Kidney (tissue), 14 donors: Measurements from ENCODE around the gene POU4F1. TPM values are rescaled to one million over a fixed set of nuclear protein-coding genes. Genes with fewer than 3 reads are reported as not detected.

Experiments used
- DNase-seq, 5 donors: peaks; one replicate each; pipeline ENCODE4 v3.0.0-alpha.2; 2013 to 2020
- FAIRE-seq: peaks from 2 replicates; lab custom pipeline; 2012; peaks lifted over from hg19 to GRCh38; lab: Jason Lieb, UNC
- H3K27ac ChIP-seq, 2 donors: one replicate each; pipeline ENCODE4 v1.7.0; 2013; ENCODE audit warnings: low read depth in 2 of 2, low read length in 2 of 2, inconsistent platforms in 1 of 2
- H3K27me3 ChIP-seq: one replicate; pipeline ENCODE4 v1.7.1; 2013; ENCODE audit warnings: low read length, inconsistent platforms; ENCODE audit not compliant: control insufficient read depth, insufficient read depth
- H3K36me3 ChIP-seq, 3 donors: one replicate each; pipeline versions ENCODE4 v1.7.0 to v1.7.1; 2013; ENCODE audit warnings: low read length in 3 of 3, control low read depth in 1 of 3, inconsistent platforms in 1 of 3; ENCODE audit not compliant: insufficient read depth in 3 of 3, control insufficient read depth in 2 of 3
- H3K4me1 ChIP-seq, 3 donors: one replicate each; pipeline versions ENCODE4 v1.7.0 to v1.7.1; 2013; ENCODE audit warnings: low read length in 3 of 3, inconsistent platforms in 1 of 3, low read depth in 1 of 3; ENCODE audit not compliant: control insufficient read depth in 2 of 3, insufficient read depth in 2 of 3
- H3K4me3 ChIP-seq, 3 donors: one replicate each; pipeline versions ENCODE4 v1.7.0 to v1.8.1; 2013; ENCODE audit warnings: low read length in 3 of 3, control low read depth in 1 of 3, inconsistent platforms in 1 of 3
- H3K9ac ChIP-seq, 3 donors: one replicate each; pipeline versions ENCODE4 v1.7.0 to v1.7.1; 2013; ENCODE audit warnings: low read length in 3 of 3, control low read depth in 1 of 3, inconsistent platforms in 1 of 3
- H3K9me3 ChIP-seq, 3 donors: one replicate each; pipeline versions ENCODE4 v1.7.0 to v1.7.1; 2013; ENCODE audit warnings: low read length in 3 of 3, control low read depth in 1 of 3, inconsistent platforms in 1 of 3; ENCODE audit not compliant: control insufficient read depth in 2 of 3, insufficient read depth in 1 of 3
- intact Hi-C: fragments of 100-400 bp; cut with DNase I; formaldehyde crosslinking; loops from one replicate; pipeline ENCODE4 v1.11.1; 2022
- polyA plus RNA-seq: library from polyadenylated mRNA; stranded (reverse); fragments of 350-450 nt; fragmentation: Illumina TruSeq; extraction: RNeasy Lipid Tissue Mini Kit (QIAGEN cat#74804); gene quantifications from one replicate; pipeline ENCODE4 v1.2.3, GENCODE V29; 2014; ENCODE audit warnings: low read depth, low replicate concordance; ENCODE audit not compliant: insufficient read depth
- total RNA-seq: library from RNA; stranded (reverse); fragmentation: NEBNext Ultra II Directional; extraction: Animal tissue kit (Norgen Biotek cat#: 25700); gene quantifications from one replicate; pipeline ENCODE4 v1.2.1, GENCODE V29; 2021
- TF ChIP-seq, protein P1 (sequence below): IDR thresholded peaks from 3 replicates; pipeline ENCODE4 v1.5.1; 2012; ENCODE audit warnings: mild to moderate bottlenecking, moderate library complexity, borderline replicate concordance; ENCODE audit not compliant: insufficient read depth; ENCODE audit errors: extremely low read depth
- donor health status: control.
- donor health status: control.
- donor health status: control.
- donor health status: control.
- donor health status: control.
- donor health status: DM: yes; HTN: yes; CAD: no.
- donor health status: Normal renal cell carcinoma (clear cell type).

Gene POU4F1
- total and polyA plus RNA-seq, 2 donors from 2014 or later, result not detected

DNA sequence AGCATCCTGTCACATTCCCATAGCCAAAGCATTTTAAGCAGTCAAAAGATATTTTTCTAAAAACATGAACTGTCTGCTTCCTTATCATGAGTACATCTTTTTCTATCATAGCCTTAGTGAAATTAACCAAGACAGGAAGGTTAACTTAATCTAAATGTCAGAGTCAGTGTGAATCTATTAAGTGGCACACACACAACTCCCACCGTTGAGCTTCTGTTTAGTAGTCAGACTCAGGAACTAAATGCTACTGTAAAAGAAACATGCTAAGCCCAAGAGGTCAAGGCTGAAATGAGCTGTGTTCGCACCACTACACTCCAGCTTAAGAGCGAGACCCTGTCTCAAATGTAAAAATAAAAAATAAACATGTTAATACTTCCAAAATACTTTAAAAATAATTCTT lies 7.7 kb upstream of the POU4F1 start:
- FAIRE-seq, result no peak
- Histone ChIP-seq H3K9ac (no peak overlapping the region), H3K27ac (no peak overlapping the region), H3K9me3 (no peaks in the 10 kb centered on the region), H3K27me3 (peaks cover 43% of the 10 kb centered on the region), H3K4me3 (no peak overlapping the region), H3K36me3 (no peaks in the 10 kb centered on the region), H3K4me1 (peaks cover 0 to 12% (median 0%) of the 10 kb centered on the region in 3 donors)
- TF ChIP-seq, protein P1, sequence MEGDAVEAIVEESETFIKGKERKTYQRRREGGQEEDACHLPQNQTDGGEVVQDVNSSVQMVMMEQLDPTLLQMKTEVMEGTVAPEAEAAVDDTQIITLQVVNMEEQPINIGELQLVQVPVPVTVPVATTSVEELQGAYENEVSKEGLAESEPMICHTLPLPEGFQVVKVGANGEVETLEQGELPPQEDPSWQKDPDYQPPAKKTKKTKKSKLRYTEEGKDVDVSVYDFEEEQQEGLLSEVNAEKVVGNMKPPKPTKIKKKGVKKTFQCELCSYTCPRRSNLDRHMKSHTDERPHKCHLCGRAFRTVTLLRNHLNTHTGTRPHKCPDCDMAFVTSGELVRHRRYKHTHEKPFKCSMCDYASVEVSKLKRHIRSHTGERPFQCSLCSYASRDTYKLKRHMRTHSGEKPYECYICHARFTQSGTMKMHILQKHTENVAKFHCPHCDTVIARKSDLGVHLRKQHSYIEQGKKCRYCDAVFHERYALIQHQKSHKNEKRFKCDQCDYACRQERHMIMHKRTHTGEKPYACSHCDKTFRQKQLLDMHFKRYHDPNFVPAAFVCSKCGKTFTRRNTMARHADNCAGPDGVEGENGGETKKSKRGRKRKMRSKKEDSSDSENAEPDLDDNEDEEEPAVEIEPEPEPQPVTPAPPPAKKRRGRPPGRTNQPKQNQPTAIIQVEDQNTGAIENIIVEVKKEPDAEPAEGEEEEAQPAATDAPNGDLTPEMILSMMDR, result no peak
- DNase-seq, result no peak
- intact Hi-C loops, result no loop called here

DNA sequence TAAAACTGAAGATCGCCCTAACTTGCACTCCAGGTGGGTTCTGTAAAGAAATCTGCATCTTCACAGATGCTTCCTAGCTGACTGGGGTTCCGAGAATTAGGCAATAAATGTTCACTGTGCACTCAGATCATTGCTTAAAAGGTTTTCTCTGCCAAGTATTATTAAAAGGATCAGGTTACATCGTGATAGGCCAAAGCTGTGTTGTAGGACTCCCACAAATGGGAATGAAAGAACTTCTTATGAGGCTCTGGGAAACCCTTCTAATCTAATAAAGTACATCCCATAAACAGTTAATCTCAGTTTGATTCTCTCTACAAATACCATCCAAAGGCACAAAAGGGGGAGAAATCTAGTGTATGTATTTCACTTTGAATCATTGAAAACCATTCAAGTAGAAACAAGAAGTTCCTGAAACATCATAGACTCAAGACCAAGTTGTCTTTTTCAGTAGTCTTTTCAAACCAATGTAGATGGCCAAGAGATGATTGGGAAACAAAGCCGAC lies 7.1 kb upstream of the POU4F1 start:
- no peak overlapping the region for H3K9ac ChIP-seq
- no peak overlapping the region for H3K4me3 ChIP-seq
- no peak overlapping the region for H3K27ac ChIP-seq
- H3K27me3 ChIP-seq, result peaks cover 48% of the 10 kb centered on the region
- FAIRE-seq, result no peak
- intact Hi-C loops, result no loop called here
- H3K36me3 ChIP-seq, result no peaks in the 10 kb centered on the region
- TF ChIP-seq, protein P1, result no peak
- H3K9me3 ChIP-seq, result no peaks in the 10 kb centered on the region
- peaks cover 0 to 12% (median 0%) of the 10 kb centered on the region in 3 donors for H3K4me1 ChIP-seq
- DNase-seq, result peak in 1 of 5 donors; percentile 59

DNA sequence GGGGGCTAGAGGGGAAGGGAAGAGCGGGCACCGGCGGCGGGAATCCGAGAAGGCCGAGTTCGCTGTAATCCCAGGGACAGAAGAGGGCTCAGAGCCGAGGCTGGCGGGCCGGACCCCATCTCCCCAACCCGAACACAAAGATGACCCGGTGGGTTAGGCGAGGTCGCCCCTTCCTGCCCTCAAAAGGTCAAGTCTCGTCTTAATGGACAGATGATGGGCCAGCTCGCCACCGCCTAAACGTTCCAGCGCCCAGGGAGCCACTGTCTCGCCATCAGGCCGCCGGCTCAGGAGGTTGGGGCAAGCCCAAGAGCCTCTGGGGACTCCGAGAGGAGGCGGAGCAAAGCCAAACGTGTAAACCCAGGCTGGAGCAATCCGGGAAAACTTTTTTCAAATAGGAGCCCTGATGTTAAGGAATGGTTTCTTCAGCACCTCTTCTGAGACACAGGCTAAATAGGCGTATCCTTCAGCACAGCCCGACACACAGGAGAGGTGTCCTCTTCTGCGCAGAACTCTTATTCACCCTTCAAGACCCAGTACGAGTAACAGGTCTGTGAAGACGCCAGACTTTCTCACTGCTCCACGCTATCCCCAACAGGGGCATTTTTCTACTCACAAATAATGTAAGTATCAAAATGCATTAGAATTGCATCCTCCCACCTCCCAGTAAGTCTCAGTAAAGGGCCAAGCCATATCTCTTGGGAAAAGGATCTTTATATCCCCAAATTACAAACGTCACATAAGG lies 6.3 kb upstream of the POU4F1 start:
- Histone ChIP-seq H3K27ac (no peak overlapping the region), H3K9me3 (no peaks in the 10 kb centered on the region), H3K36me3 (no peaks in the 10 kb centered on the region), H3K4me3 (peak overlapping the region; percentile 2 to 49 (median 28)), H3K27me3 (peaks cover 56% of the 10 kb centered on the region), H3K4me1 (peaks cover 0 to 12% (median 0%) of the 10 kb centered on the region in 3 donors), H3K9ac (no peak overlapping the region)
- intact Hi-C loops, result no loop called here
- FAIRE-seq (no peak), DNase-seq (peak in 1 of 5 donors; percentile 73)
- TF ChIP-seq, protein P1, result no peak
